Prostate gland (tissue), 2 donors: ENCODE measurements around the gene AGBL4.

ENCODE experiments used
- POLR2A ChIP-seq: fragments of 450-650 bp; IDR thresholded peaks from one replicate; pipeline ENCODE4 v1.6.1; 2016; ENCODE audit warnings: antibody characterized with exemption, mild to moderate bottlenecking
- POLR2AphosphoS5 ChIP-seq: sonication (generic); formaldehyde crosslinking; IDR thresholded peaks from one replicate; pipeline ENCODE4 v1.6.1; 2017; ENCODE audit warnings: antibody characterized with exemption
- TF ChIP-seq, protein P1 (sequence below), 4 experiments: fragments of 200-600 bp in 2 of 4; fragments of 450-650 bp in 2 of 4; sonication (generic) in 2 of 4; IDR thresholded peaks; 1 replicate in 3 of 4; 2 replicates in 1 of 4; pipeline ENCODE4 v1.5.1; 2016 to 2019; ENCODE audit warnings: antibody characterized with exemption in 4 of 4, mild to moderate bottlenecking in 2 of 4, moderate library complexity in 2 of 4

DNA sequence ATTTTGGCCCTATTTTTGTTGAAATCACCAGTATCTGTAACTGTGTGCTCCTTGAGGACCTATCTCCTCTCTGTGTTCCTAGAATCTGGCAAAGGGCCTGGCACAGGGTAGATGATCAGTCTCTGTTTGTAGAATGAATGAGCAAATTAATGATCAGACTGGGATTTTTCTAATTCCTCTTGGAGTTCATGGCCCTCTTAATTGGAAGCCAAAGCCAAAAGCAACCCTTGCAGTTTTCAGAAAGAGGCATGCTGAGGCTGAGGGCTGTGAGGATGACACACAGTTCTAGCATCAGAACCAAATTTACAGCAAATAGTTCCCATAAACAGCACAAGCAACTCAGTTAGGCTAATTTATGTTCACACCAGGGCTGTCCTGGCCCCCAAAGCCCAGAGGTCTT lies 1136.0 kb downstream of the AGBL4 start:
- TF ChIP-seq, protein P1, sequence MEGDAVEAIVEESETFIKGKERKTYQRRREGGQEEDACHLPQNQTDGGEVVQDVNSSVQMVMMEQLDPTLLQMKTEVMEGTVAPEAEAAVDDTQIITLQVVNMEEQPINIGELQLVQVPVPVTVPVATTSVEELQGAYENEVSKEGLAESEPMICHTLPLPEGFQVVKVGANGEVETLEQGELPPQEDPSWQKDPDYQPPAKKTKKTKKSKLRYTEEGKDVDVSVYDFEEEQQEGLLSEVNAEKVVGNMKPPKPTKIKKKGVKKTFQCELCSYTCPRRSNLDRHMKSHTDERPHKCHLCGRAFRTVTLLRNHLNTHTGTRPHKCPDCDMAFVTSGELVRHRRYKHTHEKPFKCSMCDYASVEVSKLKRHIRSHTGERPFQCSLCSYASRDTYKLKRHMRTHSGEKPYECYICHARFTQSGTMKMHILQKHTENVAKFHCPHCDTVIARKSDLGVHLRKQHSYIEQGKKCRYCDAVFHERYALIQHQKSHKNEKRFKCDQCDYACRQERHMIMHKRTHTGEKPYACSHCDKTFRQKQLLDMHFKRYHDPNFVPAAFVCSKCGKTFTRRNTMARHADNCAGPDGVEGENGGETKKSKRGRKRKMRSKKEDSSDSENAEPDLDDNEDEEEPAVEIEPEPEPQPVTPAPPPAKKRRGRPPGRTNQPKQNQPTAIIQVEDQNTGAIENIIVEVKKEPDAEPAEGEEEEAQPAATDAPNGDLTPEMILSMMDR (IDR thresholded peaks at IDR 0.05), result no peak
- TF ChIP-seq POLR2AphosphoS5 (no peak), POLR2A (no peak)
